Stimulated activated CD4-positive, alpha-beta T cell treated with anti-CD3 and anti-CD28 coated beads, TNF-alpha, amount 100 ng/mL, for 4 hours (primary cell): ENCODE measurements around the gene ATP13A1.

Experiments used
- DNase-seq, 3 experiments: peaks; one replicate each; pipeline ENCODE4 v3.0.0-alpha.2; 2020; ENCODE audit warnings: low read depth in 3 of 3

ATP13A1 gene

DNA sequence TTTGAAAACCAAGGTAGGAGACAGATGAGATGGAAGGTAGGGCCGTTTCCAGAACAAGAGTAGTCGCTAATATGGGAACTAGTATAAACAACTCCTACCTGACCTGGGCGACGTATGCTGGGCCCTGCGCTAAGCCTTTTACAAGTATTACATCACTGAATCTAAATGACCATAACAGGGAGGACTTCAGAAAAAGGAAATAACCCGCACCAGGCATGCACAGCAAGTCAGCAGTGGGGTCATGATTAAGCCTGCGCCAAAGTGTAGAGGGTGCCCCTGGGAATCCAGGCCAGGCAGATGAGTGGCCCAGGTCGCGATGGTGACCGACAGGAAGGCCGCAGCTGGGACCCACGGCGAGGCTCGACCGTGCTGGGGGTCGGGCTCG, 613 bp downstream of the ATP13A1 start:
- DNase-seq: no peak

DNA sequence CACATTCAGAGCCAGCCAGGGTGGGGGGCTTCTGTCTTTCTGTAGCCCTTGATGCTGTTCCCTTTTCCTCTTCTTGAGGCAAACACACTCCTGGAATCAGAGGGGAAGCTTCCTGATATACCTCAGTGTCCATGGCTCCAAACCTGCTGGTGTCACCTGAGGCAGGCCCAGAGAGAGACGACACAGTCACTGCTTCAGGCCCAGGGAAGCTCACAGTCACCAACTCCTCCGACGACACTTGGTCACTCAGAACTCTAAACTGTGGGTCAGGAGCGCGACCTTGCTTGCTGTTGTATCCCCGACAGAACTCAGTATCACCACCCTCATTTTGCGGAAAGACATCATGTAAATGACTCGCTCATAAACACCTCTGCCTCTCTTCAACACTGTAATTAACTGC, 1.1 kb downstream of the ATP13A1 start:
- DNase-seq: no peak

DNA sequence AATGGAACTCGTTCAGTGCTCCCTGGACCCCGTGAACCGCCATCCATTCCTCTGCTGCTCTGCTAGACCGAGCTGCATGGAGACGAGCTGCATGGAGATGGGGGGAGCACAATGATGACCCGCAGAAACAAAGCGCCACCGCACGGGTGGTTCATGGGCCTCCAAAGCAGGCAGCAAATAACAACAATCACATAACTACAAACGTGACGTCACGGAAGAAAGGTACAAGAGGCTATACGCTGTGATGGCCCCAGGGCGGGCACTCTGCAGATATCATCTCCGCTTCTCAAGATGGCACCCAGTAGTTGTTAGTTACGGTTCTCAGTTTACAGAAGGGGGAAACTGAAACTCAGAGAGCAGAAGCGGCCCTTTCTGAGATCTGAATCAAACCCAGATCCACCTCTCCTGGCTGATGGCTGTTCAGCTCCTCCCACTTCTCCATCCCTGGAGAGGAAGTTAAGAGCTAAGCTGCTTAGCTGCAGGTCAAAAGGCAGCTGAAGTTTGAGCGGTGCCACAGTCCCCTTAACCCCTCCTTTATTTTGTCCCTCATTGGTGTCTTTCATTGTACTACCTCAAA, 1.7 kb downstream of the ATP13A1 start:
- DNase-seq: no peak

DNA sequence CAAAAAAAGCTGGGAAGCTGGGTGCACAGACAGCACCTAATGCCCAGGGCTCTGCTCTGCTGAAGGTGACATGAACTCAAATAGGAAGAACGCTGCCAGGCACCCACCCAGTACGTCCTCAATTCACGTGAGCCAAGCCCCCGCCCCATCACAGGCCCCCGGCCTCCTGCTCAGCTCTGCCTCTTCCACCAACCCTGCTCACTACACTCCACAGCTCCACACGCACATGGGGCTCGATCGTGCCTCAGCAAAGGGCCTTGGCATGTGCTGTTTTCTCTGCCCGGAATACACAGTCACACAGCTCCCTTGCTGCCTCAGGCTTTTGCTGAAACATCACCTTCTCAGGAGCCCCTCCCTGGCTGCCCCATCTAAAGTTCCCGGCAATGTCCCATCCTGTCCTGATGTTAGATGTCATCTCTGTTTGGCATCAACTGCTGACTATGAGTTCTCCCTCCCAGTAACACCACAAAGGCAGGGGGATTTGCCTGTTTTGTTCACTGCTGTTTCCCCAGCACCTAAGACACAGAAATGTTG, 2.3 kb downstream of the ATP13A1 start:
- no peak for DNase-seq

DNA sequence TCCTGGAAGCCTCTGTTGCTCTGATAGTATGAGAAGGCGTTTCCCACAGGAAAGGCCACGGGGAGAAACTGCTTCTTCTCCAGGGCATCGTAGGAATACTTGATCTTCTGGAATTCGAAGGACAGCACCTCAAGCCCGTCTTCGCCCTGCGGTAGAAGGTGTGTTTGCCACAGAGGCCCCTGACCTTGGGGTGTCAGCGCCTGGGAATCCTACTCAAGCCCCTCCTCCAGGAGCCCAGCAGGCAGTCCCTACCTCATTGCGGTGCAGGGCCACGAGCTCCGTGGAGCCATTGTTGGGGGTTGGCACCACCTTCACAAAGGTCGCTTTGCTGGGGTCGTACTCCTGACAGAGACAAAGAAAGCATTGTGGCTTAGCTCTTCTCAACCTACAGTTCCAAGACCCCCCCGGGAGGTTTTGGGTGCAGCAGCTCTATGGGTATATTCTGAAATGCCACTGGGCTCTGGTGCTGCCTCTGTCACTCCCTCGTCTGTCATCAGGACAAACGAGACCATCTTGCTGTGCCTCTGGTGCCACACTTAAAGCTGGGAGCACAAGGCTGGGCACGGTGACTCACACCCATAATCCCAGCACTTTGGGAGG, 3.7 kb downstream of the ATP13A1 start:
- DNase-seq: no peak

DNA sequence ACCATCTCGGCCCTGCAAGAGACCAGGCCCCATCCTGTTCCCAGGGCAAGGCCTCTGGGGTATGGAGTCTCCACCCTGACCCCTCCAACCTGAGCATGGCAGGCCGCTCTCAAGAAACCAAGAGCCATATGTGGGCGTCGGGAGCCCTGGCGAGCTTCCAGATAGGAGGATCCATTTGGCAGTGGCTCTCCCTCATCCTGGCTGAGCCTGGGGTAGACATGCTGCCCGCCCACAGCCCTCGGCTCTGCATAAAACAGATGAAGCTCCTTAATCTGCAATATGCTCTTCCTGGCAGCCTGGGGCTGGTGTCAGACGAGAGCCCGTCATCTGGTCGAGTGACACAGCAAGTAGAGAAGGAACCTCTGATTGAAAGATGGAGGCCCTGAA, 6.1 kb downstream of the ATP13A1 start:
- DNase-seq: no peak

DNA sequence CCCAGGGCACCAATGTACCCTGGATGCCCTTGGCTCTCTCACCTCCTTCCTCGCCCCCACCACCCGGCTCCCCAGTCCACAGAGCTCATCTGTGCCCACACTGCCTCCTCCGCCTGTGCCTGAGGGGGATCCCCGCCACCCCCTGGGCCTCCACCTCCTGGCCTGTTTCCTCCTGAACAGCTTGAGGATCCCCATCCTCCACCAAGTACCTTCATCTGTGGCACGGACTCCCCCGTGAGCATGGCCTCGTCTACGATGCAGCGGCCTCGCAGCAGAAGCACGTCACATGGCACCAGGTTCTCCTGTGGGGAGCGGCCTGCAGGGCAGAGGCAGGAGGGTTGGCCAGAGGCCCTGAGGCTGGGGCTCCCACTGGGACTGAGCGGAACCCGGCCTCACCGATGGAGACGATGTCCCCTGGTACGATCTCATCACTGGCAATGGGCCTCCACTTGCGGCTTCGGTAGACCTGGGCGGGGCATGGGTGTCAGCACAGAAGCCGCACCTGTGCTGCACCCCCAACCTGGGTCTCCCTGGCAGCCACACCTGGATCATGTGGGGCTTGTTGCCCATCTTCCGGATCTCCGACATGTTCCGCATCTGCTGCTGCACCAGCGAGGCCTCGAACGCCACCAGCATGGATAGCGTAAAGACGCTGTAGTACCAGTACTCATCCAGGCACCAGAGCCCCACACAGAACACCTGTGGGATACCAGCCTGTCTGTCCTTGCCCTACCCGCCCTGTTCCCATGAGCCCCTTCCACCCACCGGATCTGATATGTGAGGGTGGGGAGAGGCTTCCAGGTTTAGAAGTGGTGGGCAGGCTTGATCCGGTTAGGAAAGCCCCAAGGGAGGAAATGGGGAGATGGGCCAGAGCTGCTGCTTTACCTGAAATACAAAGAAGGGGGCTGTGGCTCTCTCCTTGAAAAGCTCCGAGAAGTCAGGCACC, 6.8 kb downstream of the ATP13A1 start:
- no peak for DNase-seq

DNA sequence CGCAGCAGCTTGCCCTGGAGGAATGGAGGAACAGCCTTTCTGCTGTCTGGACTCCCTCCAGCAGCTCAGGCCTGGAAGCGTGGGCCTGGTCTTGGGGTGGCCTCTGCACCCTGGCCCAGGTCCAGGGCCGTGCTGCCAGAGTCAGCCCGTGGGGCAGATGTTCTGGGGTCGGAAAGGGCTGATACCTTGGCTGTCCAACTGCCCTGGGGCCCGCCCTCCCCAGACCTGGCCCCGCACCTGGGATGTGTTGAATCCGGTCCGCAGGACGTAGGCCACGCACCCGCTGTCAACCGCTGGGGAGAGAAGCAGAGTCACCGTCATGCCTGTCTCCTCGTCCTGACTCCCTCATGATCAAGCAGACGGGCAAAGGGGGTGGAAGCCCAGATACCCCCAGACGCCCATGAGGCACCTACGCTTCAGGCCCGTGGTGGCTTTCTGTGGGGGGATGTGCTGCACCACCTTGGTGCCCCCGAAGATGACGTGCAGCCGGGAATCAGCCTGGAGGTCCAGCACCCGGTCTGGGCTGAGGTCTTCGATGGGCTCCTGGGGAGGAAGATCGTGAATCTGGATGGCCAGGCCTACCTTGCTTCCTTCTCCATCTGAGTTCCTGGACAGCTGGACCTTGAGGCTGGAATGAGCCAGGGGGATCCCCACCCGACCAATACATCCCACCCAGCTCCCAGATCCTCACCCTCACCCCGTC, 7.7 kb downstream of the ATP13A1 start:
- no peak for DNase-seq

DNA sequence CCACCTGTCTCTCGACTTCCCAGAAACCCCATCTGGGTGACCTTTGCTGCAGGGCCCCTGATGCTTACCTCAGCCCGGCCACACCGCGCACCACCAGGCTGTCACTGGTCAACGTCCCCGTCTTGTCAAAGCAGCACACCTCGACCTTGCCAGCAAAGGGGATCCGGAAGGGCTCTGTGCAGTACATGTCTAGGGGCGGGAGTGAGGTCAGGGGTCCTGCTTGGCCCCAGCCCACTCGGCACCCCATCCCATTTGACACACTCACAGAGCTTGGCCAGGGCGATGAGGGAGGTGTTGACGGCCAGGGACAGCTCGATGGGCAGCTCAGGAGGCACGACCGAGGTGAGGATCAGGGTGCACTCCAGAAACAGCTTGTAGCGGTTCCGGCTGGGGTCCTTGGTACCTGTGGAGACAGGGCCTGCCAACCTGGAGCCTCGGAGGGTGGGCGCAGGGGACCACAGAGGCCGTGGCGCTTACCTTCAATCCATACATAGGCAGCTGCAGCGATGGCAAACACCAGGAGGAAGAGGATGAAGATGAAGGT, 8.4 kb downstream of the ATP13A1 start:
- DNase-seq: no peak

DNA sequence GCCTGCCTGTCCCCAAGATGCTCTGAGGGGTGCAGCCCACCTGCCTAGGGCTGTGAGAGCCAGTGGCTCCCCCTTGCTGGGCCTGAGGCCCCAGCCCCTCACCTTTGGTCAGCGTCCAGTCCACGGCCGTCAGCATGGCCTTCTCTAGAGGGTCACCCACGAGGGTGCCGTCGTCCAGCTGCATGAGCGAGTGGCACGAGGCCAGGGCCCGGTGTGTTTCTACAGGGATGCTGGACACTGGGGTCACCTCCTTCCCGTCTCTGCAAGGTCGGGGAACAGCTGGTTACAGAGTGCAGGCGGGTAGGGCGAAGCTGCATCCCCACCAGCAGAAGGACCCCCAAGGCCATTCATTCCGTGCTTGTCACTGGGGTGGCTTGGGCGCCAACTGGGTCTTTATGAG, 9.0 kb downstream of the ATP13A1 start:
- DNase-seq: no peak

DNA sequence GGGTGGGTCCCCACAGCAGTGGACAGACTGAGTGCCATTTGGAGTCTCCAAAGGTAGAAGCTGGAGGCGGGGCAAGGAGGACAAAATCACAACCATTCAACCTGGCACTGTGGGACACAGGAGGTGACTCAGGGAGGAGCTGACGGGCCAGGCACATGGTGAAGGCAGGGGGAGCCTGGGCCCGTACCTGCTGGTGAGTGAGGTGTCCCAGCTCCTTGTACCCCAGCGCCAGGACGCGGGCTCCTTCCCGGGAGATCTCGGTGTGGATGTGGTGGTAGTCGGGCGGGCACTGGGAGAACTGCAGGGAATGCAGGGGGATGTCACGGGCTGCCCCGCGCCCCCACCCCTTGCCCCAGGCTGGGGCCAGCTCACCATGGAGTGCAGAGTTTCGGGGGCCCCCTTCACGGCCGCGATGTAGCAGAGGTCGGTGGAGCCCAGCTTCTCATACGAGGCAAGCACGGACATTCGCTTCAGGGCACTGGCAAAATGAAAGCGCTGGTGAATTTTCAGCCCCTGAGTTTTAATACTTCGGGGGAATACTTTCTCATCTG, 9.8 kb downstream of the ATP13A1 start:
- DNase-seq: no peak

DNA sequence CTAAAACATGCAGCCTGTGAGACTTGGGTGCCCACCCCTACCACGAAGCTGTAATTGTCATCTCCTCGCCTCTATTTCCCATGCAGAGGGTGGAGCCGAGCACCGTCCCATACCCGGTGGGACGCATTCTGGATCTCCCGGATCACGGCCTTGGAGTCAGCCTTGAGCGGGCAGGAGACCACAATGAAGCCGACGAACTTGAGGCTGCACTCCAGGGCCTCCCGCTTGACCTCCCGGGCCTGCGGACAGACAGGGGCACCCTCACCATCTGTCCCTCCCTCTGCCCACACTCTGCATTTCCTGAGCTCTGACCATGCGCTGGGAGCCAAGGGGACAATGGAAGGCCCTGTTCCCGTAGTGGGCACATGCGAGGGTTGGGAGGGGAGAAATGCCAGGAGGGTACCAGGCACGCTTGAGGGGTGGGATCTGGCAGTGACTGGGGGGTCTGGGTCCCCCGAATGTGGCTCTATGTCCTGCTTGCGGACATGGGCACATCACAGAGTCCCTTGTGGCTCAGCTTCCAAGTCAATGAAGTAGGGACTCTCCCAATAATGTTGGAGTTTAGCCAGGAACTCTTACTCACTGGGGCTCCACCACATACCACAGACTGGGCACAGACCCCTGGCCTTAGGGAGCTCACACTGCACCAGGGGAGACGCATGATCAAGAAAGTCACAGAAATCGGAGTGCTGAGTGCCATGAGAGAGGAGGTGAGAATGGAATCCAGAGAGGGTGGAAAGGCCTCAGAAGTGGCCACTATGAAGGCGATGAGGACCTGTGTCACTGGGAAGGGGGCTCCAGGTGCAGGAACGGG, 10.8 kb downstream of the ATP13A1 start:
- no peak for DNase-seq

DNA sequence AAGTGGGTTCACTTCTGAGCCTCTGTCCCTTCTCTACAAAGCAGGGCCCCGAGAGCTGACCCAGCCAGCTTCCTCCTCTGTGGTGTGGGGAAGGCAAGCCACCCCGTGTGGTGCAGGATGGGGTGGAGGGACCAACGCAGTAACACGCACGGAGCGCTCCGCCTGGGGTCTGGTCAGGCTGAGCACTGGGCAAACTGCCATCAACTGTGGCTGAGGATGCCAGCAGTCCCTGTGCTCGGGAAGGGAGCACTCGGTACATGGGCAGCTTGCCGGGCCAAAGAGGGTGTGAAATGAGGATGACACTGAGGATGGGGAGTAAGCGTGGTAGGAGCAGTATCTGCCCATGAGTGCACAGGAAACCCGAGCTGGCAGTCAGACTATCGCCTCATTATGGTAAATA, 12.4 kb downstream of the ATP13A1 start:
- DNase-seq: no peak

DNA sequence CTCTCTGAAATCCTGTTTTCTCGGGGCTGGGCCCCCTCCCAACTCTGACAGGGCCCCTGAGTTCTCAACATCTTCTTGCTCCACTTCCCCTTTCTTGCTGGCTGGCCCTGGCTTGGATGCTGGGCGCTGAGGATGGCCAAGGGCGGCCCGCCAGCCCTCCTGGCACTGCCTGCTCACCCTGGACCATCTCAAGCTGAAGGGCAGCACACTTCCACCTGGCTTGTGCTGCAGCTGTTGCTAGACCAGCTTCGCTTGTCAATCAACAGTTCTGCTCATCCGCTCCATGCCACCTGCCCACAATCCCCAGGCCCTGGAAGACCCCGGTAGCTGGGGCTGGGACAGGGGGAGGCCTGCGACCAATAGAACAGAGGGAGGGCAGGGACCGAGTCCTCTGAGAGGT, 13.1 kb downstream of the ATP13A1 start:
- no peak for DNase-seq

DNA sequence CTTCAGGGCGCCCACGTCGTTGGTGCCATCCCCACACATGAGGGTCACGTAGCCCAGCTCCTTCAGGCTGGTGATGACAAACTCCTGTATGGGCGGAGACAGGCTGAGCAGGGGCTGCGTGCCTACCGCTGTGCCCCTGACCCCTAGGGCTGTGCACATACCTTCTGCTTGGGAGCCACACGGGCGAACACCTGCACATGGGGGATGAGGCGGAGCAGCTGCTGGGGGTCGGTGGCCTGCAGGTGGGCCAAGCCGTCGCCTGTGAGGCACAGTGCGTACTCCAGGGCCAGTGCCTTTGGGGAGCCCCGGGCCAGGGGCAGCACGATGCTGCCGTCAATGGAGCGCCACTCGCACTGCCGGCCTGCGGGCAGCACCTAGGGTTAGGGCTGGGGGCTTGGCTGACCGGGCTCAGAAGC, 13.9 kb downstream of the ATP13A1 start:
- no peak for DNase-seq

DNA sequence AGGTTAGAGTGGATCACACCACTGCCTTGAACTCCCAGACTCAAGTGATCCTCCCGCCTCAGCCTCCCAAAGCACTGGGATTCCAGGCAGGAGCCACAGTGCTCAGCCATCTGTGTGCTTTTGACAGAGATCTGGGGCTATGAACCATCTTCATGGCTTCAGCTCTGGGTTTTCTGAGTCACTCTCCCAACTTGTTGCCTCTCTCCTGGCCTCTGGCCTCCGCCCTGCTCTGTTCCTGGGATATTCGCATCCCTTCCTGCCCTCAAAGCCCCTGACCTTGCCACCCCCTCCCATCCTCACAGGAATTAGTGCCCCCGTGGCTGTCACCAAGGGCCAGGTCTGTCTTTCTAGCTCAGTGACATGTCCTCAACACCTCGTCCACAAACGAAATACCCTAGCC, 14.3 kb downstream of the ATP13A1 start:
- DNase-seq: no peak

DNA sequence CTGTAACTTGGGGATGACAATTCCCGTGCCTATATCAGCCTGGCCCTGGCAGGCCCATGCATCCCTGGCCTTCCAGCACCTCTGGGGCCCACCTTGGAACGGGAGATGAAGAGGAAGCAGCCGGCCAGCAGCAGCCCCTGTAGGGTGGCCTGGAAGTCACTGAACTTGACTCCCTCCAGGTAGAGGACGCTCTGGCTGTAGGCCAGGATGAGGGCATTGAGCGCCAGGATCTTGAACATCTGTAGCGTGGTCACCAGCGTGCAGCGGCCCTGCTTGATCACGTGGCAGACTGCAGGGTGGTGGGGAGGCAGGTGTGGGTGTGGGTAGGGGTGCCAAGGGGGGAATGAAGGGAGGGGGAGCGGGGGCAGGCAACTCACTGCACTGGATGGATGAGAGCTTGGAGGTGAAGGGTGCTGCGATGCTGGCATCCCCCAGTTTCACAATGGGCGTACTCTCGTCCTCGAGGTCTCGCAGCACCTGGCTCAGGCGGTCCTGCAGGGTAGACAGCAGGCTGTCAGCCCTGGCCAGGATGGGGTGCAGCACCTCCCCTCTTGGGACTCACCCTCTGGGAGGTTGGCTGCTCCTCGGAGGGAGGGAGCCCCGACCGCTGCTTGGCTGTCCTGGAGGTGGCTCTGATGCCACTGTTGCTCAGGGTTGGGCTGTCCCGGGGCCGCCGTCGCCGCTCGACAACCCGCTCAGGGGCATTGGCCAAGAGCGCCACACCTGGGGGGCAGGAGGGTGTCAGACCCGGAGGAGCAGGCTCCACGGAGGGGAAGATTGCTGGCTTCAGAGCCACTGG, 16.2 kb downstream of the ATP13A1 start:
- no peak for DNase-seq

DNA sequence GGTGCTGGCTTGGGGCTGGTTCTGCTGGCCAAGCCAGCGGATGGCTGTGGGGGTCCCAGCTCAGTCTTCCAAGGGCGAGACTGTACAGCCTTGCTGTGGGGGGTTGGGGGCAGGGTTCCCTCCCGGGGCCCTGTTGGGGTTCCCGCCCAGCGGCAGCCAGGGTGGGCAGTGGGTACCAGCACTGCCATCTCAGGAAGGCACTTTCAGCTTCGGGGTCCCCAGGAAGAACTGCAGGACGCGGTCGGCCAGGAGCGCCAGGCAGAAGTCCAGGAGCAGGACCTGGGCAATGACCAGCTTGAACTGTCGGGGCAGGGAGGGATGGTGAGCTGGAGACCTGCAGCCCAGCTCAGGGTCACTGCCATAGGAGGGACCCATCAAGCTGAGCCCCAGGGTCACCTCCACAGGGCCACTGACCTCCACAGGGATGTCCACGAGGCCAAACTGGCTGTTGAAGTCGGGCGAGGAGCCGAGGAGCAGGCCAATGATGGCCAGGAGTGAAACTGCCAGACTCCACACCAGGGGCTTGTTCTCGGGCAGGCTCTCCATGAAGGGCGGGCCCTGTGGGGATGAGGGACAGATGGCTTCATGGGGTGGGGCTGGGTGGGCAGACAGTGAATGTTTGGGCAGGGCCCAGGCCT, 18.1 kb downstream of the ATP13A1 start:
- no peak for DNase-seq

DNA sequence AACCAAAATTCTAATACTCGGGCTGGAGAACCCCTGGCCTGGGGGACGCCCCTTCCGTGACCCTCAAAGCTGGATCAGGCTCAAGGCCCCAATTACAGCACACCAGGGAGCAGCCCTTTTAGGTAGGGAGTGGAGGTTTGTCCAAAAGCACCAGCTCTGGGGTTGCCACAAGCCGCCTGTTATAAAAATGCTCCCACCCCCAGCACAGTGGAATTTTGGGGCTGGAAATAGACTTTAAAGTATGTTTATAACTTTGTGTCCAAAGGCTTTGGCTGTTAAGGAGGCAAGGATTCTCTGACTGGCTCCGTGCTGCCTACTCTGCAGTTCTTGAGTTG, 19.5 kb downstream of the ATP13A1 start:
- no peak for DNase-seq
